HEK293T (cell line): ENCODE results near the gene ALKBH5.

Source experiments
- CTCF ChIA-PET: fragments of 350-600 bp; formaldehyde crosslinking; extraction: SDS; loops from one replicate; lab custom pipeline; 2021; ENCODE audit warnings: antibody characterized with exemption, inconsistent platforms; lab: Yijun Ruan, JAX
- POLR2A ChIA-PET: fragments of 350-600 bp; formaldehyde crosslinking; extraction: SDS; loops from one replicate; lab custom pipeline; 2020; ENCODE audit warnings: antibody characterized with exemption, inconsistent platforms; lab: Yijun Ruan, JAX
- DNase-seq: peaks from one replicate; pipeline ENCODE4 v3.0.0; 2012; ENCODE audit warnings: mixed read lengths; ENCODE audit errors: extremely low spot score
- ARNT ChIP-seq: fragments of 450-650 bp; IDR thresholded peaks from 2 replicates; pipeline ENCODE4 v1.6.1; 2017; ENCODE audit warnings: mild to moderate bottlenecking
- BHLHE40 ChIP-seq: fragments of 450-650 bp; IDR thresholded peaks from 2 replicates; pipeline ENCODE4 v1.6.1; 2016; ENCODE audit warnings: mild to moderate bottlenecking, moderate library complexity, borderline replicate concordance
- CTBP1 ChIP-seq: fragments of 450-650 bp; IDR thresholded peaks from 2 replicates; pipeline ENCODE4 v1.6.1; 2016; ENCODE audit warnings: borderline replicate concordance
- ELF4 ChIP-seq: fragments of 450-650 bp; IDR thresholded peaks from 2 replicates; pipeline ENCODE4 v1.6.1; 2017; ENCODE audit warnings: antibody characterized with exemption
- FOXA1 ChIP-seq: fragments of 450-650 bp; IDR thresholded peaks from 2 replicates; pipeline ENCODE4 v1.6.1; 2016; ENCODE audit warnings: mild to moderate bottlenecking
- FOXK2 ChIP-seq: fragments of 450-650 bp; IDR thresholded peaks from 2 replicates; pipeline ENCODE4 v1.6.1; 2016; ENCODE audit warnings: mild to moderate bottlenecking
- FOXM1 ChIP-seq: fragments of 450-650 bp; IDR thresholded peaks from 2 replicates; pipeline ENCODE4 v1.6.1; 2017; ENCODE audit warnings: mild to moderate bottlenecking, borderline replicate concordance
- HDGF ChIP-seq: fragments of 450-650 bp; IDR thresholded peaks from 2 replicates; pipeline ENCODE4 v1.6.1; 2017; ENCODE audit warnings: antibody characterized with exemption, borderline replicate concordance
- L3MBTL2 ChIP-seq: fragments of 450-650 bp; conservative IDR thresholded peaks from 2 replicates; pipeline ENCODE4 v1.6.1; 2016; ENCODE audit warnings: mild to moderate bottlenecking
- LEF1 ChIP-seq: fragments of 450-650 bp; IDR thresholded peaks from 2 replicates; pipeline ENCODE4 v1.6.1; 2017; ENCODE audit warnings: mild to moderate bottlenecking, borderline replicate concordance
- NFRKB ChIP-seq: fragments of 450-650 bp; IDR thresholded peaks from 2 replicates; pipeline ENCODE4 v1.6.1; 2016; ENCODE audit warnings: mild to moderate bottlenecking, moderate library complexity
- PKNOX1 ChIP-seq: fragments of 450-650 bp; IDR thresholded peaks from 2 replicates; pipeline ENCODE4 v1.6.1; 2016
- SP1 ChIP-seq: fragments of 450-650 bp; IDR thresholded peaks from 2 replicates; pipeline ENCODE4 v1.6.1; 2017
- SUZ12 ChIP-seq: fragments of 450-650 bp; IDR thresholded peaks from 2 replicates; pipeline ENCODE4 v1.6.1; 2016; ENCODE audit warnings: mild to moderate bottlenecking
- TARDBP ChIP-seq: fragments of 450-650 bp; IDR thresholded peaks from 2 replicates; pipeline ENCODE4 v1.6.1; 2016
- ZNF384 ChIP-seq: fragments of 450-650 bp; IDR thresholded peaks from 2 replicates; pipeline ENCODE4 v1.6.1; 2016

ALKBH5 gene

GRCh38 chr17:18184143-18185031 lies 759 bp downstream of the ALKBH5 start:
- POLR2A ChIA-PET, result interaction anchor here (0.6 to 5.1 kb wide), 23 partner anchors 9 to 883 kb away, joined by 3 to 57 read pairs (median 6); partner anchors contain the start of gene SHMT1
- CTCF ChIA-PET, result interaction anchor here (0.5 to 2.3 kb wide), 4 partner anchors 9 to 43 kb away, joined by 3 to 11 read pairs (median 4); no protein-coding TSS in a partner anchor
- TF ChIP-seq L3MBTL2, result peak; percentile 46; the same call in 1 of the 2 replicates
- no peak for TF ChIP-seq ZNF384
- peak; percentile 24 for DNase-seq

DNA sequence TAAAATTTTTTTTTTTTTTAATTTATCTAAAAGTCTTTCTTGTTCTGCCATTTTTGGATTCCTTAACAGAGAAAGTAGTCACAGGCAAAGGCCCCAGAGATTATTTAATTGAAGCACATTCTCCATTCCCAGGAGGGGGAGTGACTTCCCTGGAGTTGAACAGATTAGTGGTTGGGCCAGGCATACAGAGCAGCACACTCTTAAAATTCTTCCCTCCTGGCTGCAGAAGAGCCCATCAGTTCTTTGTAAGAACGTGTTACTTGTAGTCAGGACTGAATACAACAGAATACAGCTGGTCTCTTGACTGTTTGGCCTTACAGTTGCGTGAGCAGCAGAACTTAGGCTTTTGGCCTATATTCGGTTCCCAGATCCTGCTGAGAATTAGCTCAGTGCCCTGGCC lies 1.8 kb downstream of the ALKBH5 start:
- POLR2A ChIA-PET, result interaction anchor here (2.8 to 5.1 kb wide), 2 partner anchors 12 to 33 kb away, joined by 12 to 44 read pairs; no protein-coding TSS in a partner anchor
- TF ChIP-seq TARDBP (no peak), ZNF384 (no peak), ELF4 (no peak), CTBP1 (no peak), FOXM1 (no peak), L3MBTL2 (no peak), LEF1 (no peak), SUZ12 (no peak), FOXK2 (no peak), SP1 (no peak), BHLHE40 (no peak), PKNOX1 (no peak), ARNT (no peak), HDGF (no peak), NFRKB (no peak), FOXA1 (no peak)
- no peak for DNase-seq
- CTCF ChIA-PET, result interaction anchor here (0.7 to 1.4 kb wide), 4 partner anchors 41 to 425 kb away, joined by 3 to 7 read pairs (median 4); no protein-coding TSS in a partner anchor

DNA sequence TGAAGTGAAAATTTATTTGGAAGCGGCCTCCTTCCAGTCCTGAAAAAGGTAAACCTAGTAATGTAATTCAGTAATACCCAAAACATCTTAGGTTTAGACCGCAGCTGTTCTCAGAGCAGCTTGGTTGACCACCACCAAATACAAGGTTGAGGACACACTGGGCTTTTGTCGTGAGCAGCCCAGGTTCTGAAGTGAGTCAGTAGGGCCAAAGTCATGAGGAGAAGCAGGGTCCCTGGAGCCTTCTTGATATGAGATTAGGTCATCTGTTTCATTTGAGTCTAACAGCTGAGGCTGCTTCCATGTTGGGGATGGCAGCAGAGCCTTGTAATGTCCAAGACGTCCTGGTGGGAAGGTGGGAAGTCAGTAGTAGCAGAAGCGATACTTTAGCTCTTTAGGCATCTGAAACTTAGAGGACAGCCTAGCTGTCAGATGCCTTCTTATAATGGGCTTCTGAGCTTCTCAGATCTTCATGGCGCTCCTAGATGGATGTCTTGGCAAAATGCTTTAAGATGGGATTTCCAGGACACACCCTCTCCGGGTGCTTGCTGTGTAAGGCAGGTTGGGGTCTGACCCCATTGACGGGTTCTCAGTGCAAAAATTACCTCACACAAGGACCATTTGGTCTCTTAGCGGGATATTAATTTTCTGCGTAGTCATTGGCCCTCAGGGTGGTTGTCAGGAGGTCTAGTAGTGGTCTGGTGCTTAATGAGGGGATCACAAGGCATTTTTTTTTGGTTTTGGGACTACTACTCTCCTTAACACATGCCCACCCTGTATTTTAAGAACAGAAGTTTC lies 2.4 kb downstream of the ALKBH5 start:
- CTCF ChIA-PET, result interaction anchor here (0.7 to 1.4 kb wide), 4 partner anchors 42 to 424 kb away, joined by 3 to 7 read pairs (median 4); no protein-coding TSS in a partner anchor
- POLR2A ChIA-PET, result interaction anchor here (5.1 kb wide), 1 partner anchor 34 kb away, joined by 44 read pairs; no protein-coding TSS in a partner anchor
- TF ChIP-seq ARNT, result no peak
- no peak for TF ChIP-seq PKNOX1
- TF ChIP-seq HDGF, result peak; percentile 17; the same call in 1 of the 2 replicates
- no peak for DNase-seq

DNA sequence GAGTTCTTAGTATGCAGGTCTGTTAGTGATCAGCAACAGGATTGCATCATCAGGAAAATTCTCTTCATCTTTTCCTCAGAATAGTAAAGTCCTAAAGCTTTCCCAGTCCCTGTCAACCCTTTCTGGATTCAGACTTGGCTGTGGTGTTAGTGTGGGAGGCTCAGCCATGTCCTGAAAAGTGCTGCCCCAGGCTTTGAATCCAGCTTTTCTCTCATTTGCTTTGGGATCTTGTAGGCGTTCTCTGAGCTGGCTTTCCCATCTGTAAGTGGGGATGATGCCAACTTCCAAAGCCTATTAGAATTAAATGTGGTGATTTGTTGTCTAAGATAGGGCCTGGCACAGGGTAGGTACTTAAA lies 3.0 kb downstream of the ALKBH5 start:
- DNase-seq, result no peak
- TF ChIP-seq ARNT (no peak), FOXM1 (no peak)
- ChIA-PET CTCF (interaction anchor here (1.3 kb wide), 1 partner anchor 45 kb away, joined by 3 read pairs; no protein-coding TSS in a partner anchor), POLR2A (no interaction called here)

- no peak for TF ChIP-seq SUZ12
- POLR2A ChIA-PET, result no interaction called here
- CTCF ChIA-PET, result no interaction called here
Measured at GRCh38 chr17:18187226-18187625, 3.6 kb downstream of the ALKBH5 start.

DNA sequence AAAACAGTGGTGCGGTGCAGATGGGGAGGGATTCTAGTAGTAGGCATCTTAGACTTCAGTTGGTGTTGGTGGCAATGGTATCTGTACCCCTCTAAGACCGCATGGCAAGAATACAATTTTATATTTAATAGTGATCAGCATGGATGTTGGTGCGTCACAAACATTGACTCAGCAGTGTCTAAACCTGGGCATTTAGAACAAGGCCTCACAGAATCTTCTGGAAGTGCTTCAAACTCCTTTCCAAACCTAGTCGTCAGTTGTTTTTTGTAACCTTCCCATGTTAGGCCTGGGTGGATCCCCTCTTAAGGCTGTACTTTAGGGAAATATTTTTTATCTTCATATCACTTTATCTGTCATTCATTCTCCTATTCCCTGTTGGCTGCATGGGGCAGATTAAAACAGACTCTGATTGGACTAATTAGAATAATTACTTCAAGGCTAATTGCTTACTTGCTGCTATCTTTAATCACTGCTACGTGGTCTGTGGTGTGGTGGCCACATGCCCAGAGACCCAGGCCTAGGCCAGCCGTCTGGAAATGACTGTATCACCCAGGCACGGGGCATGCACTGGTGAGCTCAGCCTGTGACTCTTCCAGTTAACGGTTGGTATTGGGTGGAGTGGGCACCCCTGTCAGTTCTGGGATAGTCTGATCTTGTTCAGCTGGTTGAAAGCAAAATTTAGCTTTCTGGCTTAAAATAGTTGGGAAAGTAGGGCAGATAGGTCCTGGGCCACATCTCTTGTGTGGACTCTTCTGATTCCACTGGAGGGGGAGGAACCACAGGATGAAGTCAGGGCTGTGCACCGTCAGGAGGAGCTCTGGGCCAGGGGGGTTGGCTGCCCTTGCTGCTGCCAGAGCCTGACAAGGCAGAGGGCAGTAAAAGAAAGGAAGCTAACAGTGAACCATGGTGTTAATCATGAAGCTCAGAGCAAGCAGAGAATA lies 4.5 kb downstream of the ALKBH5 start:
- DNase-seq, result no peak
- TF ChIP-seq FOXA1 (no peak), FOXK2 (no peak), BHLHE40 (no peak), L3MBTL2 (no peak), LEF1 (no peak), ELF4 (no peak), ZNF384 (no peak), NFRKB (no peak), TARDBP (no peak)
- POLR2A ChIA-PET, result interaction anchor here (1.2 to 1.3 kb wide), 2 partner anchors 8 to 11 kb away, joined by 3 to 5 read pairs; no protein-coding TSS in a partner anchor
- CTCF ChIA-PET, result interaction anchor here (1.3 kb wide), 1 partner anchor 29 kb away, joined by 8 read pairs; no protein-coding TSS in a partner anchor

More at GRCh38 chr17:18187226-18187625, 3.6 kb downstream of the ALKBH5 start:
- DNase-seq, result no peak
